ENCODE results near the gene DYRK1A.

DYRK1A gene

GRCh38 chr21:37414292-37415253, 48.0 kb downstream of the DYRK1A start:
- in situ Hi-C loops (cut with MboI; ENCODE audit: low sequenced_read_pairs), result no loop called here

DNA sequence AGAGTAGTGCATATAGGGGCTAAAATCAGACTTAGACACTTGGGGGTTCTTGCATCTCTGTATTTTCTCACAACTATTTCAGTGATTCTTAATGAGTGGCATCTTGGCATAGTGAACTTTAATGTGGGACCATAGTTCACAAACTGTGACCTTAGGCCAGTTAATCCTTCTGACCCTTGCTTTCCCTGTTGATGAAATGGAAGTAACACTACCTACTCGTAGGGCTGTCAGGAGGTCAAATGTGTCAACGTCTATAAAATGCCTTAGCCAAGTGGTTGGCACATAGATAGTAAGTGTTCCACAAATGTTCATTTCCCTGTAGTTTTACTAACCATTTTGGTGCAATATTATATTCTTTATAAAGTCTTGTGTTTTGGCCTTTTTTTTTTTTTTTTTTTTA, 49.4 kb downstream of the DYRK1A start:
- in situ Hi-C loops (cut with MboI; ENCODE audit: low sequenced_read_pairs), result no loop called here

DNA sequence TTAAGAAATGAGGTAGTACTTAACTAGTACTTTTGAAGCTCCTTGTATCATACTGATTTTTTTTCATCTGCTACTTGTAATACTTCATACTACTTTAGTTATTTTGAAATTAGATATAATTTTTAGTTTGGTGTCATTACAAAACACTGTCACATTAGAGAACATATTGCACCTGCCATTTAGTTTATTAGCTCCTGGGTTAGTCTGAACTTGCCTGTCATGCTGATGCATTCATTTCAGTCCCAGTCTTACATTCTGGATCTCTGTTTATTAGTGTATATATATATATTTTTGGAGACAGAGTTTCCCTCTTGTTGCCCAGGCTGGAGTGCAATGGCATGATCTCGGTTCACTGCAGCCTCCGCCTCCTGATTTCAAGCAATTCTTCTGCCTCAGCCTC, 50.3 kb downstream of the DYRK1A start:
- in situ Hi-C loops (cut with MboI; ENCODE audit: low sequenced_read_pairs), result no loop called here

GRCh38 chr21:37419228-37419906, 52.8 kb downstream of the DYRK1A start:
- in situ Hi-C loops (cut with MboI; ENCODE audit: low sequenced_read_pairs), result no loop called here

GRCh38 chr21:37421306-37421705, 54.7 kb downstream of the DYRK1A start:
- in situ Hi-C loops (cut with MboI; ENCODE audit: low sequenced_read_pairs), result no loop called here

DNA sequence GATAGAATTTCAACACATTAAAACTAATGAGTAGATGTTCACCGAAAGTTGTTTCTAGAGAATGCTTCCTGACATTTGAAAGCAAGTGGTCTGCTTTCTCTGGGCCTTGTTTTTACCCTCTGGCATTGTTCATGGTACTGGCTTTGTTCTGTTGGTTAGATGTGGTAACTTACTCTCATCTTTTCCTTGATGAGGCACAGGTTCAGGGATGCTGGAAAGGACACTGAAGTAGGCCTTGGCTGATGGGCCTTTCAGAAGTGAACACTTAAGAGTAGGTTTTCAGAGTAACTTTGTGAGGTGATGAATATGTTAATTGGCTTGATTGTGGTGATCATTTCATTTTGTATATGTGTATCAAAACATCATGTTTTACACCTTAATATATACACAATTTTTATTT, 55.8 kb downstream of the DYRK1A start:
- in situ Hi-C loops (cut with MboI; ENCODE audit: low sequenced_read_pairs), result no loop called here

DNA sequence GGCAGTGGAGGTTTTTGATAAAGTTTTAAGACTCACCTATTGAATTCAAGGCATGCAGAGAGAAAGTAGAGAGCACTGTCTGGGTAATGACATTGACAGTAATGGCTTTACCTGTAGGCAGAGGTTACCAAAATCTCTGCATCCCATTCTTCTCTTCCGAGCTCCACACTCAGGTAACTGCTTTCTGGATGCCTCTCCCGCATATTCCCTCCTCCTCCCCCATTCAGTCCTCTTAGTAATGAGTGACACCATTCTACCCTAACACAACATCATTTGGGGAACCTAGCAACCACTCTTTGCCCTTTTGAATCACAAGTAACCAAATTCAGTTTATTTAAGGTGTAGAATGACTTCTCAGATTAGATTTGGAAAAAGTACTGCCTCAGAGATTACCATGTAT, 56.5 kb downstream of the DYRK1A start:
- in situ Hi-C loops (cut with MboI; ENCODE audit: low sequenced_read_pairs), result no loop called here

- in situ Hi-C loops (cut with MboI; ENCODE audit: low sequenced_read_pairs), result no loop called here
Measured at GRCh38 chr21:37424396-37424795, 57.8 kb downstream of the DYRK1A start.

- in situ Hi-C loops (cut with MboI; ENCODE audit: low sequenced_read_pairs), result no loop called here
Measured at GRCh38 chr21:37425001-37425400, 58.4 kb downstream of the DYRK1A start.

- in situ Hi-C loops (cut with MboI; ENCODE audit: low sequenced_read_pairs), result no loop called here
Measured at GRCh38 chr21:37425684-37426083, 59.1 kb downstream of the DYRK1A start.

- in situ Hi-C loops (cut with MboI; ENCODE audit: low sequenced_read_pairs), result no loop called here
Measured at GRCh38 chr21:37427221-37427620, 60.6 kb downstream of the DYRK1A start.

- in situ Hi-C loops (cut with MboI; ENCODE audit: low sequenced_read_pairs), result no loop called here
Measured at GRCh38 chr21:37429356-37429755, 62.8 kb downstream of the DYRK1A start.

- in situ Hi-C loops (cut with MboI; ENCODE audit: low sequenced_read_pairs), result no loop called here
Measured at GRCh38 chr21:37430184-37430821, 63.7 kb downstream of the DYRK1A start.

DNA sequence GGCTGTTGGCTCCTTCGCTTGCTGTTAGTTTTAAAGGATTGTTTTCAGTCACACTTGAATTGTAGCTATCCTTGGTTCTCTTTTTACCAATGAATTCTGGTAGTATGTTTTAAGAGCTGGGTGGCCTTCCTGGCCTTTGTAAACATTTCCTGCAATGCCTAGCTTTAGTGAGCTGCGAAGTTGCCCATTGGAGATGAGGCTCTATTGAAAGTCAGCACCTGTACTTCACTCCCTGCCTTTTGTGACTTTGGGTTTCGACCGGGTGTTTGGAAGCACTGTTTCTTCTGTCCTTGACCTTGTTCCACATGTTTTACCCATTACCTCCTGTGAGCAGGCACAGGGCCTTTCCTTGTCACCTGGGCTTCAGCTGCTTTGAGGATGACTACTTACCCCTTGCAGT, 64.7 kb downstream of the DYRK1A start:
- in situ Hi-C loops (cut with MboI; ENCODE audit: low sequenced_read_pairs), result no loop called here

DNA sequence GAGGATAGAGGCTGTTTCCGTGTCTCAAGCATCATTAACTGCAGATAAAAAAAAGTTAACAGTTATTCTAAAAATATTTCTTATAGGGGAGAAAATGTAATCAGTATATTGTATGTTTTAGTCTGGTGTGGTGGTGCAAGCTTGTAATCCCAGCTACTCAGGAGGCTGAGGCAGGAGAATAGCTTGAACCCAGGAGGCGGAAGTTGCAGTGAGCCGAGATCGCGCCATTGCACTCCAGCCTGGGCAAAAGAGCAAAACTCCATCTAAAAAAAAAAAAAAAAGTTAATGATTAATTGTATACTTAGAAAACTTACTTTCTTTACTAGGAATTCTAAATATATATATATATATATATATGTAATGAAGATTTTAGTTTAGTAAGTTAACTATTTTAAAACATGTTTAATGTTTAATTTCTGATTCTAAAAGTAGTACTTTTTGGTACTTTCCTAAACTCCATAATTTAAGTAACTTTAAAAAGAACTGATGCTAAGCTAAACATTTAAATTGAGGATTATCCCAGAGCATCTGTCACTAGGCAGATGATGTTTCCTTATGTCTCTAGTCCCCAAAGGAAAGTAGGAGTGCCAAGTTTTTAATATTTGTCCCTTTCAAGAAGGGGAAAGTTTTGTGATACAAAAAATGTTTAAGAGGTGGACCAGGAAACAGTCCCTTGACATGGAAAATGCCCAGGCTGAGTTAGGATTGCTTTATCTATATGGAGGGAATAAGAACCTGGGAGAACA, 66.3 kb downstream of the DYRK1A start:
- in situ Hi-C loops (cut with MboI; ENCODE audit: low sequenced_read_pairs), result no loop called here

GRCh38 chr21:37433456-37433840, 66.9 kb downstream of the DYRK1A start:
- in situ Hi-C loops (cut with MboI; ENCODE audit: low sequenced_read_pairs), result no loop called here

- in situ Hi-C loops (cut with MboI; ENCODE audit: low sequenced_read_pairs), result no loop called here
Measured at GRCh38 chr21:37435120-37435519, 68.5 kb downstream of the DYRK1A start.

DNA sequence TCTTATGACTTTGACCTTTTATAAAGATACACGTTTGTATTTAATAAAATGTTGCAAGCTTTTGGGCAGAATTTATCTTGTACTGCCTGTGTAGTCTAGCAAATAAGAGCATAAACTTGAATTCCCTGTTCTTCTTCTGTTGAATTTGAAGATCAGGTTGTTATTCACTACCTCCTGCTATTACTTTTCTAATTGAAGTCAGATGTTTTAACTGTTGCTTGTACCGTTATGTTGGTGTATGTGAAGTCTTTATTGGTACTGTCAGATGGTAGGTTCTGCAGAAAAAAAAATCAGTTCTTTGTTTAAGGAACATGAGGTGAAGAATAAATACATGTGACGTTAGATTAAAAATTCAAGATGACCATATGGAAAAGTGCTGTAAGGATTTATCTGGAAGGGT, 69.1 kb downstream of the DYRK1A start:
- in situ Hi-C loops (cut with MboI; ENCODE audit: low sequenced_read_pairs), result no loop called here

GRCh38 chr21:37436174-37436573, 69.6 kb downstream of the DYRK1A start:
- in situ Hi-C loops (cut with MboI; ENCODE audit: low sequenced_read_pairs), result no loop called here

DNA sequence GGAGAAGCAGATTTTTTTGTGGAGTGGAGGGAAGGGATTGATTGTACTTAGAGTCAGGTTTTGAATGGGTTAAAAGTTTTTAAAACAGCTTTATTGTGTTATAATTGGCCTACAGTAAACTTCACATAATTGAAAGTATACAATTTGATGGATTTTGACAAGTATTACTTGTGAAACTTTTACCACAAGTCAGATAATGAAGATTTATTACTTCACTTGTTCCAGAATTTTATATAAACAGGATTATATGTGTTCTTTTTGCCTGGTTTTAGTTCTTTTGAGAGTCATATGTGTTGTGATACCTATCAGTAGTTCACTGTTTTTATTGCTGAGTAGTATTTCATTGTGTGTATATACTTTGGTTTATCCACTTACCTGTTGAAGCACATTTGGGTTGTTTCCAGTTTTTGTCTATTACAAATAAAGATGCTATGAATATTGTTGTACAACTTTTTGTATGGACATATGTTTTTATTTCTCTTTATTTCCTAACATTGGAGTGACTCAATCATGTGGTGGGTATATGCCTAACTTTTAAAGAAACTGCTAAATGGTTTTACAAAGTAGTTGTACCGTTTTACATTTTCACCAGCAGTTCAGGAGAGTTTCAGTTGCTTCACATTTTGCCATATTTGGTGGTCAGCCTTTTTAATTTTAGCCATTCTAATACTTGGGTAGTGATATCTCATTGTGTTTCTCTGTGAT, 71.0 kb downstream of the DYRK1A start:
- in situ Hi-C loops (cut with MboI; ENCODE audit: low sequenced_read_pairs), result no loop called here

All from HL-60/S4 (cell line).